ENCODE results near the gene GIPC2.

The GIPC2 gene

DNA sequence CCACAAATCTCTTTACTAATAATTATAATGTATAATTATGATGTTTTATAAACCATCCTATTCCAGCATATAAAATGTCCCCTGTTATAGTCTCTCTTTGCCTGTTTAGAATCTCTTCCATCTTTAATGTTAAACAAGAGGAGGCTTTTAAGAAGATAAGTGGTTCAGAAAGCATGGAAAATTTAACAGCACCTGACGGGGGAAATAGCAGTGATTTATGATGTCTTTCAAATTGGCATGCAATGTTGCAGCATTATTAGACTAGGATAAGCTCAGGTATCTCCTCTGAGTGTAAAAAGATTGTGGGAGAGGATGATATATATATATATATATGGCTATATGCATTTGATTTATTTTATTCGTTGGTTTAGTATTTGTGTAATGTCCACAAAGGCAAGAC is 24.4 kb downstream of the GIPC2 start:
- H3K36me3 ChIP-seq (ENCODE audit: control insufficient read depth, low read length), result no peaks in the 10 kb centered on the region
- no peaks in the 10 kb centered on the region for H3F3A ChIP-seq (ENCODE audit: control insufficient read depth, insufficient read depth)
- peaks cover 22% of the 10 kb centered on the region for H3K27me3 ChIP-seq (ENCODE audit: control insufficient read depth, low read length)
- no peak overlapping the region for H3K27ac ChIP-seq (ENCODE audit: low read depth, low read length)
- no peaks in the 10 kb centered on the region for H4K20me1 ChIP-seq (ENCODE audit: control insufficient read depth, insufficient read depth, low read depth, low read length)
- no peaks in the 10 kb centered on the region for H3K9me2 ChIP-seq (replicated peaks; ENCODE audit: control insufficient read depth, low read length)
- TF ChIP-seq EZH2phosphoT487 (IDR thresholded peaks at IDR 0.05; ENCODE audit: borderline replicate concordance, low read length) (no peak), CTCF (IDR thresholded peaks at IDR 0.05; ENCODE audit: low read depth, low read length, poor library complexity, severe bottlenecking) (no peak)
- no peaks in the 10 kb centered on the region for H3K79me2 ChIP-seq (ENCODE audit: control insufficient read depth, low read length)
- H3K4me2 ChIP-seq (ENCODE audit: low read length), result no peak overlapping the region
- H3K4me1 ChIP-seq (ENCODE audit: control insufficient read depth, low read length), result no peaks in the 10 kb centered on the region
- no peaks in the 10 kb centered on the region for H3K9me3 ChIP-seq (ENCODE audit: control insufficient read depth, insufficient read depth, low read length)
- no peak overlapping the region for H3K4me3 ChIP-seq (ENCODE audit: low read length)

DNA sequence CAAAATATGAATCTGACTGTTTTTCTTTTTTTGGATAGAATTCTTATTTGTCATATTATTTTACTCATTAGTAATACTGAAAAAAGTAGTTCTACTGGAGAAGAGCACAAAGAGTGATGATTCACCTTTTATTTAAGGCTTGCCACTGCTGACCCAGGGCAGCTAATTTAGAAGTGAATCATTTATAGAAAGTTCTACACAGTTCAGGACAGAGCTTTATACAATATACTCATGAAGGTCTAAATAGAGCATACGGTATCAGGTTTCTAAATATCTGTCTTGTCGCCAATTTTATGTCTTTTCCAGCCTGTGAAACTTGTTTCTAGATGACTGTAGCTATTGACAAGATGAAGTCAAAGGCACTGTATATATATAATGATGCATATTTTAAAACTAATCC is 25.0 kb downstream of the GIPC2 start:
- H3K27me3 ChIP-seq (ENCODE audit: control insufficient read depth, low read length), result peaks cover 22% of the 10 kb centered on the region
- H3K36me3 ChIP-seq (ENCODE audit: control insufficient read depth, low read length), result no peaks in the 10 kb centered on the region
- H3F3A ChIP-seq (ENCODE audit: control insufficient read depth, insufficient read depth), result no peaks in the 10 kb centered on the region
- no peaks in the 10 kb centered on the region for H3K4me1 ChIP-seq (ENCODE audit: control insufficient read depth, low read length)
- no peaks in the 10 kb centered on the region for H3K9me2 ChIP-seq (replicated peaks; ENCODE audit: control insufficient read depth, low read length)
- H3K9me3 ChIP-seq (ENCODE audit: control insufficient read depth, insufficient read depth, low read length), result no peaks in the 10 kb centered on the region
- H3K4me3 ChIP-seq (ENCODE audit: low read length), result no peak overlapping the region
- H4K20me1 ChIP-seq (ENCODE audit: control insufficient read depth, insufficient read depth, low read depth, low read length), result no peaks in the 10 kb centered on the region
- H3K4me2 ChIP-seq (ENCODE audit: low read length), result no peak overlapping the region
- TF ChIP-seq EZH2phosphoT487 (IDR thresholded peaks at IDR 0.05; ENCODE audit: borderline replicate concordance, low read length) (no peak), CTCF (IDR thresholded peaks at IDR 0.05; ENCODE audit: low read depth, low read length, poor library complexity, severe bottlenecking) (no peak)
- no peaks in the 10 kb centered on the region for H3K79me2 ChIP-seq (ENCODE audit: control insufficient read depth, low read length)
- H3K27ac ChIP-seq (ENCODE audit: low read depth, low read length), result no peak overlapping the region

GRCh38 chr1:78071696-78072095 is 25.9 kb downstream of the GIPC2 start:
- H3K27ac ChIP-seq (ENCODE audit: low read depth, low read length), result no peak overlapping the region
- H3K4me1 ChIP-seq (ENCODE audit: control insufficient read depth, low read length), result no peaks in the 10 kb centered on the region
- no peaks in the 10 kb centered on the region for H3K9me2 ChIP-seq (replicated peaks; ENCODE audit: control insufficient read depth, low read length)
- no peaks in the 10 kb centered on the region for H3K9me3 ChIP-seq (ENCODE audit: control insufficient read depth, insufficient read depth, low read length)
- peaks cover 22% of the 10 kb centered on the region for H3K27me3 ChIP-seq (ENCODE audit: control insufficient read depth, low read length)
- H4K20me1 ChIP-seq (ENCODE audit: control insufficient read depth, insufficient read depth, low read depth, low read length), result no peaks in the 10 kb centered on the region
- H3K4me2 ChIP-seq (ENCODE audit: low read length), result no peak overlapping the region
- no peaks in the 10 kb centered on the region for H3K79me2 ChIP-seq (ENCODE audit: control insufficient read depth, low read length)
- H3K36me3 ChIP-seq (ENCODE audit: control insufficient read depth, low read length), result no peaks in the 10 kb centered on the region
- H3F3A ChIP-seq (ENCODE audit: control insufficient read depth, insufficient read depth), result no peaks in the 10 kb centered on the region
- no peak overlapping the region for H3K4me3 ChIP-seq (ENCODE audit: low read length)
- TF ChIP-seq CTCF (IDR thresholded peaks at IDR 0.05; ENCODE audit: low read depth, low read length, poor library complexity, severe bottlenecking) (no peak), EZH2phosphoT487 (IDR thresholded peaks at IDR 0.05; ENCODE audit: borderline replicate concordance, low read length) (no peak)

GRCh38 chr1:78072216-78072615 is 26.4 kb downstream of the GIPC2 start:
- no peaks in the 10 kb centered on the region for H3K4me1 ChIP-seq (ENCODE audit: control insufficient read depth, low read length)
- peaks cover 22% of the 10 kb centered on the region for H3K27me3 ChIP-seq (ENCODE audit: control insufficient read depth, low read length)
- no peaks in the 10 kb centered on the region for H3F3A ChIP-seq (ENCODE audit: control insufficient read depth, insufficient read depth)
- TF ChIP-seq EZH2phosphoT487 (IDR thresholded peaks at IDR 0.05; ENCODE audit: borderline replicate concordance, low read length), result no peak
- TF ChIP-seq CTCF (IDR thresholded peaks at IDR 0.05; ENCODE audit: low read depth, low read length, poor library complexity, severe bottlenecking), result no peak
- no peak overlapping the region for H3K4me3 ChIP-seq (ENCODE audit: low read length)
- no peaks in the 10 kb centered on the region for H3K9me2 ChIP-seq (replicated peaks; ENCODE audit: control insufficient read depth, low read length)
- H3K79me2 ChIP-seq (ENCODE audit: control insufficient read depth, low read length), result no peaks in the 10 kb centered on the region
- H3K36me3 ChIP-seq (ENCODE audit: control insufficient read depth, low read length), result no peaks in the 10 kb centered on the region
- H3K27ac ChIP-seq (ENCODE audit: low read depth, low read length), result no peak overlapping the region
- no peaks in the 10 kb centered on the region for H4K20me1 ChIP-seq (ENCODE audit: control insufficient read depth, insufficient read depth, low read depth, low read length)
- no peak overlapping the region for H3K4me2 ChIP-seq (ENCODE audit: low read length)
- H3K9me3 ChIP-seq (ENCODE audit: control insufficient read depth, insufficient read depth, low read length), result no peaks in the 10 kb centered on the region
